DND-41 (cell line): ENCODE data around the gene ABHD17B.

Experiments used
- CTCF ChIP-seq: IDR thresholded peaks from 2 replicates; pipeline ENCODE4 v1.5.1; 2012; ENCODE audit warnings: borderline replicate concordance, low read length, moderate library complexity, mild to moderate bottlenecking; ENCODE audit not compliant: poor library complexity, severe bottlenecking; ENCODE audit errors: extremely low read depth
- EZH2 ChIP-seq: IDR thresholded peaks from 3 replicates; pipeline ENCODE4 v1.6.1; 2012; ENCODE audit warnings: borderline replicate concordance, low read depth, mild to moderate bottlenecking, moderate library complexity, low read length, inconsistent platforms; ENCODE audit not compliant: severe bottlenecking

GRCh38 chr9:71936066-71936465 lies 25.1 kb upstream of the ABHD17B start:
- TF ChIP-seq CTCF (no peak), EZH2 (no peak)
